HUES48 (cell line): Measurements from ENCODE around the gene NR3C2.
"Not testable (repeated sequence)": the region's sequence is repeated elsewhere in the genome, so short reads cannot be mapped to it uniquely, and the experiment has no call there.

Experiments used
- H3K27ac ChIP-seq: one replicate; pipeline ENCODE4 v1.7.0; 2013; ENCODE audit warnings: low read depth, low read length, inconsistent platforms
- H3K27me3 ChIP-seq: 2 replicates; pipeline ENCODE4 v1.6.1; 2013; ENCODE audit warnings: mild to moderate bottlenecking, low read length; ENCODE audit not compliant: control insufficient read depth, insufficient read depth
- H3K36me3 ChIP-seq: 2 replicates; pipeline ENCODE4 v1.6.1; 2013; ENCODE audit warnings: low read length; ENCODE audit not compliant: control insufficient read depth, insufficient read depth
- H3K4me1 ChIP-seq: 2 replicates; pipeline ENCODE4 v1.6.1; 2013; ENCODE audit warnings: mild to moderate bottlenecking, low read length; ENCODE audit not compliant: control insufficient read depth, insufficient read depth
- H3K4me3 ChIP-seq: 2 replicates; pipeline ENCODE4 v1.5.1; 2013; ENCODE audit warnings: mild to moderate bottlenecking, low read depth, low read length
- H3K9ac ChIP-seq: 2 replicates; pipeline ENCODE4 v1.6.1; 2013; ENCODE audit warnings: mild to moderate bottlenecking, low read depth, low read length, moderate library complexity
- H3K9me3 ChIP-seq: 2 replicates; pipeline ENCODE4 v1.6.1; 2013; ENCODE audit warnings: low read length; ENCODE audit not compliant: control insufficient read depth, insufficient read depth

Gene NR3C2

GRCh38 chr4:148203056-148203898 is 238.9 kb downstream of the NR3C2 start:
- Histone ChIP-seq H3K27ac (no peak overlapping the region), H3K9ac (no peak overlapping the region), H3K9me3 (no peaks in the 10 kb centered on the region), H3K4me1 (peaks cover 17% of the 10 kb centered on the region), H3K27me3 (no peaks in the 10 kb centered on the region), H3K36me3 (no peaks in the 10 kb centered on the region), H3K4me3 (no peak overlapping the region; the same call in 1 of the 2 replicates)

- H3K36me3 ChIP-seq: no peaks in the 10 kb centered on the region
- H3K27ac ChIP-seq: no peak overlapping the region
- no peak overlapping the region for H3K9ac ChIP-seq
- H3K27me3 ChIP-seq: no peaks in the 10 kb centered on the region
- no peak overlapping the region for H3K4me3 ChIP-seq
- H3K9me3 ChIP-seq: no peaks in the 10 kb centered on the region
- peaks cover 17% of the 10 kb centered on the region for H3K4me1 ChIP-seq
Observed at GRCh38 chr4:148200960-148201359, 241.3 kb downstream of the NR3C2 start.

GRCh38 chr4:148196164-148196563 is 246.1 kb downstream of the NR3C2 start:
- H3K27ac ChIP-seq: no peak overlapping the region
- H3K9me3 ChIP-seq: no peaks in the 10 kb centered on the region
- H3K9ac ChIP-seq: no peak overlapping the region
- no peak overlapping the region for H3K4me3 ChIP-seq
- H3K4me1 ChIP-seq: no peaks in the 10 kb centered on the region
- H3K36me3 ChIP-seq: no peaks in the 10 kb centered on the region
- H3K27me3 ChIP-seq: no peaks in the 10 kb centered on the region

GRCh38 chr4:148192526-148192925 is 249.7 kb downstream of the NR3C2 start:
- Histone ChIP-seq H3K9ac (no peak overlapping the region), H3K27ac (no peak overlapping the region), H3K36me3 (no peaks in the 10 kb centered on the region), H3K4me3 (no peak overlapping the region), H3K9me3 (no peaks in the 10 kb centered on the region), H3K4me1 (no peaks in the 10 kb centered on the region), H3K27me3 (no peaks in the 10 kb centered on the region)

- H3K9me3 ChIP-seq, H3K4me1 ChIP-seq, H3K4me3 ChIP-seq, H3K9ac ChIP-seq, H3K36me3 ChIP-seq, H3K27me3 ChIP-seq, H3K27ac ChIP-seq: not testable (repeated sequence)
Observed at GRCh38 chr4:148187454-148188222, 254.6 kb downstream of the NR3C2 start.

DNA sequence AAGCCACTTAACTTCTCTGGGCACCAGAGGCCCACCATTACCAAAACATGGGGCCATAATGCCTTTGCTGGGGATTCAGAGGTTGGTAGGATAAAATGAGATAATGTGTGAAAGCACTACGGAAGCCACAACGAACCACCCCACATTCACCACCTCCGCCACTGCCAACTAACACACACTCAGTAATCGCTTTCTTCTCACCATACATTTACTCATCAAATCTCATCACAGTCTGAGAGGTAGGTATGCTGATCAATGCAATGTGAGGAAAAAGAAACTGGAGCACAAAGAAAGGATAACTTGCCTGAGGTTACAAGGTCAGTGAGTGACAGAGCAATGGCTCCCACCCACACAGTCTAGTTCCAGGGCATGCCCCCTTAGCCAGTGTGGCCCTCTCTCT is 257.3 kb downstream of the NR3C2 start:
- H3K9ac ChIP-seq: no peak overlapping the region
- H3K27me3 ChIP-seq: no peaks in the 10 kb centered on the region
- H3K4me1 ChIP-seq: no peaks in the 10 kb centered on the region
- H3K9me3 ChIP-seq: no peaks in the 10 kb centered on the region
- no peak overlapping the region for H3K27ac ChIP-seq
- no peaks in the 10 kb centered on the region for H3K36me3 ChIP-seq
- no peak overlapping the region for H3K4me3 ChIP-seq

DNA sequence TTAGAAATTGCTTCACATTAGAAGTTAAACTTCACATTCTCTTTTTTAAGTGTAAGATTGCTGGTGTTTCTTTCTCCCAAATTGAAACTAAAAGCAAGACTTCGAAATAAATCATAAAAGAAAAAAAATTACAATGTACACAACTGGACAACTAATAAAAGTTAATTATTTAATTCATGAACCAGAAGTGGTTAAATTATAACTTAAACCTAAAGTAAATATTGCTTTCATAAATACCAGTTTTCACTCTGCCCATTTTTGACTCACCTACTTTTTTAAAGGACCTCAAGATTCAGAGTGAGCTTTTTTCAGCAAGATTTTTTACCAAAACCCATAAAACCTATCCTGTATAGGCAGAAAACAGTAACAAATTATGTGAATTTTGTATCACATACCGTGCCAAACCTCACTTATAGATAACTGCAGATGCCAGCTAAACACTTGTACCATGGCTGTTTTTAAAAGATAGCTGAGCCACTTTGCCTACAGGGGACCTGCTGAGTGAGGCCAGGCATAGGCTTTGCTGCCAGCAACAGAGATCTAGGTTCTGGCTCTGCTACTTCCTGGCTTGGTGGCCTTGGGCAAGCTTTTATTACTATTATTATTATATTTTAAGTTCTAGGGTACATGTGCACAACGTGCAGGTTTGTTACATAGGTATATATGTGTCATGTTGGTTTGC is 259.8 kb downstream of the NR3C2 start:
- no peaks in the 10 kb centered on the region for H3K36me3 ChIP-seq
- no peak overlapping the region for H3K9ac ChIP-seq
- no peak overlapping the region for H3K27ac ChIP-seq
- no peak overlapping the region for H3K4me3 ChIP-seq
- H3K9me3 ChIP-seq: no peaks in the 10 kb centered on the region
- H3K27me3 ChIP-seq: no peaks in the 10 kb centered on the region
- no peaks in the 10 kb centered on the region for H3K4me1 ChIP-seq

GRCh38 chr4:148173397-148174017 is 268.7 kb downstream of the NR3C2 start:
- Histone ChIP-seq H3K36me3 (no peaks in the 10 kb centered on the region), H3K4me1 (no peaks in the 10 kb centered on the region), H3K27ac (no peak overlapping the region), H3K4me3 (no peak overlapping the region), H3K9ac (no peak overlapping the region), H3K27me3 (no peaks in the 10 kb centered on the region), H3K9me3 (no peaks in the 10 kb centered on the region)

DNA sequence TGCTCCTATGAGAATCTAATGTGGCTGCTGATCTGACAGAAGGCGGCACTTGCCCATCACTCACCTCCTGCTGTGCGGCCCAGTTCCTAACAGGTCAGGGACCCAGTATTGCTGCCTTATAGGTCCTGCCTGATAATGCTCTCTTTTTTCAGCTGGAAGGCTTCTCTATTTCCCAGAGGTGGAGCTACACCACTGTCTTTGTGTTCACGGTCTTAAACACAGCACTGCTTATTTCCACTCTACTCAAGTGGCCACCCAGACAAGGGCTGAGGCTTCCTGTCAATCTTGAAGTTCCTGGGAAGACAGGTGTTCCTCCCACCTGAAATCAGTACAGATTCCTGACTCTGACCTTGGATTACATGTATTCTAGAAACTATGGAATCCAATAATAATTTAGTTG is 270.6 kb downstream of the NR3C2 start:
- Histone ChIP-seq H3K9me3 (no peaks in the 10 kb centered on the region), H3K27me3 (no peaks in the 10 kb centered on the region), H3K4me1 (no peaks in the 10 kb centered on the region), H3K36me3 (no peaks in the 10 kb centered on the region), H3K4me3 (no peak overlapping the region), H3K9ac (no peak overlapping the region), H3K27ac (no peak overlapping the region)

- H3K4me1 ChIP-seq: no peaks in the 10 kb centered on the region
- no peaks in the 10 kb centered on the region for H3K27me3 ChIP-seq
- no peak overlapping the region for H3K27ac ChIP-seq
- H3K9me3 ChIP-seq: no peaks in the 10 kb centered on the region
- no peak overlapping the region for H3K4me3 ChIP-seq
- H3K9ac ChIP-seq: no peak overlapping the region
- no peaks in the 10 kb centered on the region for H3K36me3 ChIP-seq
Observed at GRCh38 chr4:148170408-148171365, 271.5 kb downstream of the NR3C2 start.
